NT2/D1 (cell line): ENCODE results near the gene KCTD18.

Experiments
- SUZ12 ChIP-seq: IDR thresholded peaks from 2 replicates; pipeline ENCODE4 v1.6.1; 2011; ENCODE audit not compliant: insufficient read length, insufficient read depth; ENCODE audit errors: extremely low read depth
- YY1 ChIP-seq: IDR thresholded peaks from 2 replicates; pipeline ENCODE4 v1.6.1; 2011; ENCODE audit not compliant: insufficient read length, insufficient read depth
- ZNF274 ChIP-seq: IDR thresholded peaks from 2 replicates; pipeline ENCODE4 v1.6.1; 2011; ENCODE audit warnings: mild to moderate bottlenecking, low read depth, low read length

- TF ChIP-seq YY1 = no peak
- no peak for TF ChIP-seq ZNF274
- TF ChIP-seq SUZ12 = no peak
Observed at GRCh38 chr2:200483729-200484198, 26.1 kb downstream of the KCTD18 start.
